Ramos (cell line): ENCODE measurements around the gene CCNT1.
"Not testable (repeated sequence)": the region's sequence is repeated elsewhere in the genome, so short reads cannot be mapped to it uniquely, and the experiment has no call there.

Source experiments
- in situ Hi-C: fragments of 300-500 bp; cut with MboI; formaldehyde crosslinking; loops from one replicate; pipeline ENCODE4 v1.14.3; 2022; ENCODE audit warnings: low sequenced_read_pairs; ENCODE audit not compliant: unreplicated experiment

CCNT1 gene

GRCh38 chr12:48693572-48693971 lies 22.9 kb downstream of the CCNT1 start:
- in situ Hi-C loops = no loop called here

DNA sequence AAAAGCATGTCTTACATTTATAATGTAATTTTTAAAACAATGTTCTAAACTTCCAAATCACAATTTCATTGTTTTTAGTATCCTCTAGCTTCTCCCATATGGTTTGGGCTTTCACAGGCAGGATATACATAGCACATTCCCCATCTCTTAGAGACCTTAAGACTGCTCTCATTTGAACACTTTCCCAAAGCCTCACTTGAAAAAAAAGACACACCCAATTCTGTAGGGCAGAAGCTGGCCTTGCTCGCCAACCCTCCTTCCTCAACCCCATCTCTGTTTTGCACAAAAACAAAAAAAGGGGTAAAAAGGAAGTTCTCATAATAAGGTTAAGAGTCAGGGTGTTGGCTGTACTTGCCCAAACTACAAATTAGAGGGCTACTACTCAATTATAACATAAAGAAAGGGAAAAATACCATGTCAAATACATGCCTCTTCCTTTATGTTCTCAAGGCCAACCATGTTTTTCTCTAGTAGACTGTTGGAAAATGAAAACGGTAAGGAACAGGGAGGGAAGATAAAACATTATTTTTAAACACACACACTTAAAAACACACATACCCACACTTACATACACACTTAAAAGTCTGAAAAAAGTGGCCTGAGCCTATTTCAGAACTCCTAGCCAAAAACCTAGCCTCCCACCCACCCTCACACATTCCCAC lies 24.6 kb downstream of the CCNT1 start:
- in situ Hi-C loops = no loop called here

DNA sequence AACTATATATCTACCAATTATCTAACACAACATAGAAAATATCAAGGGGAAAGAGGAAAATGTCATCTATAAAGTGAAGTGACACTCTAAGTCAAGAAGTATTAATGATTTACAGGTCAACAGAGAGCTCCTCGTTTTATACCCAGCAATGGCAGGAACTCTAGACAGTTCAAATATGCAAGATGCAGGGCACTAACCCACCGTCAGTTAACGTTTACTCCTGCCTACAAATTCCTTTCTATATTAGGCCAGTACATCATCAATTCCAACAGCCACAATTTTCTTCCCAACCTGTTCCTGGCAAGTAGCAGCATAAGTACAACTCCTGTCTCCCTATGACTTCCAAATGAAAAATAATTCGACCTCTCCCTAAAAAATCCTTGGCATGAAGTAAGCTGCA lies 25.5 kb downstream of the CCNT1 start:
- in situ Hi-C loops = no loop called here

GRCh38 chr12:48690436-48690835 lies 26.1 kb downstream of the CCNT1 start:
- in situ Hi-C loops = no loop called here

- in situ Hi-C loops = no loop called here
Observed at GRCh38 chr12:48688836-48689235, 27.7 kb downstream of the CCNT1 start.

GRCh38 chr12:48687592-48687991 lies 28.9 kb downstream of the CCNT1 start:
- in situ Hi-C loops = no loop called here

- in situ Hi-C loops = no loop called here
Observed at GRCh38 chr12:48686615-48687334, 29.7 kb downstream of the CCNT1 start.

- in situ Hi-C loops = no loop called here
Observed at GRCh38 chr12:48686037-48686595, 30.4 kb downstream of the CCNT1 start.

GRCh38 chr12:48683534-48683933 lies 33.0 kb downstream of the CCNT1 start:
- in situ Hi-C loops = no loop called here

GRCh38 chr12:48682927-48683326 lies 33.6 kb downstream of the CCNT1 start:
- in situ Hi-C loops = no loop called here

GRCh38 chr12:48682533-48682905 lies 34.0 kb downstream of the CCNT1 start:
- in situ Hi-C loops = not testable (repeated sequence)

GRCh38 chr12:48681710-48682532 lies 34.6 kb downstream of the CCNT1 start, which contains the start of gene KANSL2:
KANSL2 (minus strand) TSS chr12:48682238; CDS start chr12:48681632, 606 bp downstream.
- in situ Hi-C loops = no loop called here

DNA sequence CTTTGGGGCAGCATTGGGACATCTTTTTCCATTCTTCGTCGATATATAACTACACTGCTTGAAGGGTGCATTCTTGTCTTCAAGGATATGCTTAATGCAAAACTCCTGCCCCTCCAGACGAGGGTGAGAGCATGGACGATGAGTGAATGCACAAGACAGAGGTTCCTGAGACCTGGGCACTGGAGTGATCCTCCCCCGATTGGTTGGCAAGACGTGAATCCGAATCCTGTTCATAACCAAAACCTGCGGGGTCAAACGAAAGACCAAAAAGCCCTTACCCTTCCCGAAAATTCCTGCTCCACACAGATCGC lies 35.2 kb downstream of the CCNT1 start:
- in situ Hi-C loops = no loop called here

GRCh38 chr12:48680861-48681260 lies 35.6 kb downstream of the CCNT1 start:
- in situ Hi-C loops = no loop called here

GRCh38 chr12:48678551-48679185 lies 37.8 kb downstream of the CCNT1 start:
- in situ Hi-C loops = no loop called here

GRCh38 chr12:48671231-48671856 lies 45.2 kb downstream of the CCNT1 start:
- in situ Hi-C loops = no loop called here

DNA sequence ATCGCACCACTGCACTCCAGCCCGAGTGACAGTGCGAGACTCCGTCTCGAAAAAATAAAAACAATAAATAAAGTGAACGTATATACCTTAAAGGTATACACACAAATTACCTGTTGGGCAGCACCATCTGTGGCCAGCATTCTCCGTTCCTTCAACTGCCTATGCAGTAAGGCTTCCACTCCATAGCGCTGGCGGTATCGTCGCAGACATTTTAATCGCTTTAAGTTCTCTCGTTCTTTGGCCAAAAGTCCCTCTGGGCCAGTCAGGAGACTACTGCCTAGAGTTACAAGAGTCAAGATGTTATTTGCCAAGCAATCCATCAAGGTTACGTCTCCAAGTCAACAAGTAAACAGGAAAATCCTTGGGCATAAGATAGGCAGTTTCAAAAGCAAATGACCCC lies 47.5 kb downstream of the CCNT1 start:
- in situ Hi-C loops = no loop called here

DNA sequence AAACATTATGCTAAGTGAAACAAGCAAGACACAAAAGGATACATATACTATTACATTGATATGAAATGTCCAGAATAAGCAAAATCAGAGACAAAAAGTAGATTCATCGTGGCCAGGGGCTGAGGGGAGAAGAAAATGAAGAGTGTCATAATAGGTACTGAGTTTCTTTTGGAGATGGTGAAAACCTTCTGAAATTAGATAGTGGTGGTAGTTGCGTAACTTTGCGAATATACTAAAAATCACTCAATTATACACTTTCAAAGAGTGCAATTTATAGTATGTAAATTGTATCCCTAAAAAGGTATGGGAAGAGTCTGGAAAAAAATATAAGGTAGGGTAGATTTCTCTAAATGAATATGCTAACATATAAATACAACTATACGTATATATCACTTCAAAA lies 56.6 kb downstream of the CCNT1 start:
- in situ Hi-C loops = no loop called here

DNA sequence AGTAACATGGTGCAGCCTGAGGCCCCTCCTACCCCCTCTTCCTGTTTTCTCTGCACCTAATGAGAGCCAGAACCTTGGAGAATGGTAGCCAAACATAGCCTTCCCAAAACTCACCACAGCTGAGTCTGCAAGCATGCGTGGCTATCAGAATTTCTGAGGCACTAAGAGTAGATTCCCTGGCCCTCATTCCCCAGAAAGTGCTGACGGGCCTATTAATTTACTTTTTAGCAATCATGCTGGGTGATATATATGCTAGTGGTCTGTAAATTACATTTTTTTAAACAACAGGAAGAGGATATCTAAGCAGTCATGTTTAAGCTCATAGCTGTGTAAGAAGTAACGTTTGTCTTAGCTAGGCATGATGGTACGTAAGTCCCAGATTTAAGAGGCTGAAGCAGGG lies 64.8 kb downstream of the CCNT1 start:
- in situ Hi-C loops = no loop called here

DNA sequence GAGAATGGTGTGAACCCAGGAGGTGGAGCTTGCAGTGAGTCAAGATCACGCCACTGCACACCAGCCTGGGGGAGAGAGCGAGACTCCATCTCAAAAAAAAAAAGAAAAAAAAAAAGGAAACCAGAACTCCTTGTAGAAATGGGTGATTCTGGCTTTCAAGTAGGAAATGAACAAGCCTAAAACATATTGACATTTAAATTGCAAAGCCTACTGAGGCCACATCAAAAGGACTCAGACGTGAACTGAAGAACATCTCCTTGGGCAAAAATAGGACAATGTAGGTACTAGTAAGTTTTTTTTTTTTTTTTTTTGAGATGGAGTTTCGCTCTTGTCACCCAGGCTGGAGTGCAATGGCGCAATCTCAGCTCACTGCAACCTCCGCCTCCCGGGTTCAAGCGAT lies 71.2 kb downstream of the CCNT1 start:
- in situ Hi-C loops = not testable (repeated sequence)
